ENCODE data around the gene CABLES2.
A peak's percentile ranks its signal among the peaks of the same experiment; 100 is the strongest.

CABLES2 gene

DNA sequence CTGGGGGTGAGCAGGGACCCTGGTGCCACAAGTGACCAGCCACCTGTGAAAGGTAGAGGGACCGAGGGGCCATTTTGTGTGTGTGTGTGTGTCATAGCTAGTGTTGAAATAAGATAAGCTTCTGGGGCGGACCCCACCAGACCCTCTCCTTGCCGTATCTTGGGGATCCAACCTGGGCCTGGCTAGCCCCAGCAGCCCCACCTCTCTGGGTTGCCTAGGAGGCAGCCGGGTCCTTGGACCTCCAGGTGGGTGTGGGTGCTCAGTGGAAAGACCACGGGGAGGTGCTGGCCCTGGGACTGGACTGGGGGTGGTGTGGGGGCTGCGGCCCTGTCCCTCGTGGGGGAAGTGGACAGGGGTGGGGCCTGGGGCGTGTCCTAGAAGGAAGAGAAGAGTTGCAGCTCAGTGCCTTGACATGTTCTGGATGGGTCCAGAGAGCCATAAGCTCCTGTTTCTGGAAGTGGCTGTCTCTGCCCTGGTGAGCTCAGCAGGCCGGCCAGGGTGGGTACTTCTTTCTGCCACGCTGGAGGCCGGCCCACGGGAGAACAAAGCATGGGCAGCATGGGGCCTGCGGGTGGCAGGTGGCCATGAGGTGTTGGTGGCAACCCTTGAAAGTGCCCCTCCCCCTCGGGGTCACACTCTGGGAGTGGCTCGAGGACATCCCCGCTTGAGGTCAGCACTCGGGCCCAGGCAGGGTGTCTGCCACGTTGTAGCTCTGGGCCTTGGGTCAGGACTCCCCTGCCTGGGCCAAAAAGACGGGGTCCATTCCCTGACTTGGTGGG is 11.8 kb upstream of the CABLES2 start:
- no peak for DNase-seq (ENCODE audit: low spot score)

DNA sequence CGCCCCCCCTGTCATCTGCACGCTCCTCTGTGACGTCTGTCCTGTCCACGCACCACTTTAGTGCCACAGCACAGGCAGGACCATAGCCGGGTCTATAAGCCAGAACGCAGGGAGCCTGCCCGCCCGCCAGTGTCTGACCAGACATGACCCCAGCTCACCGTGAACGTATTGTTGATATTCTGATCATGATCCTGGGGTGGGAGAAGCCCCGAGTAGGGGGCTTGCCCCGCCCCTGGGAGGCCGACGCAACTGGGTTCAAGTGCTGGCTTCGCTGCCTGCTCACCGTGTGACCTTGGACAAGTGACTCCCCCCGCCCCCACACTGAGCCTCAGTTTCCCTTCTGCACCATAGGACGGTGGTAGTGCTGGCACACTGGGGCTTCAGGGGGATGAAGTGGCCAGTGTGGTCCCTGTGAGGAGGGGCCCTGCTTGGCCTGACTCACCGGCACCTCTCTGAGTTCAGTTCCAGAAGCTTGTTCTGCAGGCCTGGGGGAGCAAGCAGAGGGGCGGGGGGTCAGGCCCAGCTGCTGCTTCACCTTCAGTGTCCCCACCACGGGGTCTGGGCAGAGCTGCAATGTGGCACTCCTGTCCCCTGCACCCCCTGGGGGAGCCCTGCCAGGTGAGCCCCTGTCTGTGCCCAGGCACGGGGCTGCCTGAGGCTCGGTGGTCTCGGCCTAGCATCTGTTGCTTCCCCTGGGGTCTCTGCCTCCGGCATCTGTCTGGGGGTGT is 11.1 kb upstream of the CABLES2 start:
- DNase-seq (ENCODE audit: low spot score), result no peak

- DNase-seq (ENCODE audit: low spot score), result no peak
Measured at GRCh38 chr20:62416651-62417637, 9.9 kb upstream of the CABLES2 start.

DNA sequence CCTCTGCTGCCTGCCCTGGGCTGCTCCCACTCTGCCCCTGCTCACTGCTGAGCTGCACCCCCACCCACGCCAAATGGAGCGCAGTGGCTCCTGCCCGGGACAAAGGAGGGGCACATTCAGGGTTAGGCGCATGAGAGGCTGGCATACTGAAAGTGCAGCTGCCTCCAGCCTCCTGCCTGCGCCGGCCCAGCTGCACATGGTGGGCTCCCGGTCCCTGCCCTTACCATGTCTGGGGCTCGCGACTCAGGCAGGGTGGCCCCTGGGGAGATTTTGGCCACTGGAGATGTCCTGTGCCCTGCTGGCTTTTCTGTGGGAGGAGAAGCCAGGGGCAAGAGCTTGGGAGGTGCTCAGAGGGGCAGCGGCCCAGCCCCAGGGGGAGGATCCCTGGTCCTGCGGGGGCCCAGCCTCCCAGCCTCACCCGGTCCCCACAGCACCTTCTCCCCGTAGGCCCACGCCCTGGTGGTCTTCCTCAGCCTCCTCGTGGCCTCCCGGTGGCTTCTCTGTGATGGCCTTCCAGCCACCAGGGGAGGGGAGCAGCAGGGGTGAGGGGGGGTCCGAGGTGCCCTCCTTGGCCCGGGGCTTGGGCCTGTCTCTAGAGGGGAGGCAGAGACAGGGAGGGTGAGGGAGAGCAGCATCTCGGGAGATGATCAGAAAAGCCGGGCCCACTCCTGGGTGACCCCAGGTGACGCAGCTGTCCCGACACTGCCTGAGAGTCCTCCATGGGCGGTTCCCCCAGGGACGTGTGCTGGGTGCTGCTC is 8.4 kb upstream of the CABLES2 start:
- DNase-seq (ENCODE audit: low spot score), result no peak

DNA sequence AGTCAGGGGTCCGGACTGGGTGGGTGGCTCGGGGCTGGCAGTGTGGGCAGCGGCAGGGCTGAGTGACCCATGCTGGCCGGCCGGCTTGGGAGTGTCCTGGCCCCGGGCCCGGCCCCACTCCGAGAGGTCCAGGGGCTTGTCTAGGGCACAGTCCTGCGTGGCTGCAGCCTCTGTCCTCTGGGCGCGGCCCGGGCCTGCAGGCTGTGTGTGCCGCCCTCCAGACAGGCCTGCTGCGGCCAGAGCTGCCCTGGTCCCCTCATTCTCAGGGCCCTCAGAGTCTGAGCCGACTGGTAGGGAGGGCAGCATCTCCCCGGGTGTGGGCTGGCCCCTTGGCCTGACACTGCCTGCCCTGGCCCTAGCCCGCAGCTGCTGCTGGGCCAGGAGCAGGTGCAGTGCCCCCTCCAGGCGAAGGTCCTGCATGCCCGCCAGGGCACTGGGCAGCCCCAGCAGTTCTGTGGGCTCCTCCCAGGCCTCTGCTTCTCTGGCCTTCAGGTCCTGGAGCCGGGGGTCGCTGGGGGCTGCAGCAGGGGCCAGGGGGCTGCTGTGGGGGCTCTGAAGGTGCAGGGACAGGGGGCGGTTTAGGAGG is 6.9 kb upstream of the CABLES2 start:
- DNase-seq (ENCODE audit: low spot score), result no peak

DNA sequence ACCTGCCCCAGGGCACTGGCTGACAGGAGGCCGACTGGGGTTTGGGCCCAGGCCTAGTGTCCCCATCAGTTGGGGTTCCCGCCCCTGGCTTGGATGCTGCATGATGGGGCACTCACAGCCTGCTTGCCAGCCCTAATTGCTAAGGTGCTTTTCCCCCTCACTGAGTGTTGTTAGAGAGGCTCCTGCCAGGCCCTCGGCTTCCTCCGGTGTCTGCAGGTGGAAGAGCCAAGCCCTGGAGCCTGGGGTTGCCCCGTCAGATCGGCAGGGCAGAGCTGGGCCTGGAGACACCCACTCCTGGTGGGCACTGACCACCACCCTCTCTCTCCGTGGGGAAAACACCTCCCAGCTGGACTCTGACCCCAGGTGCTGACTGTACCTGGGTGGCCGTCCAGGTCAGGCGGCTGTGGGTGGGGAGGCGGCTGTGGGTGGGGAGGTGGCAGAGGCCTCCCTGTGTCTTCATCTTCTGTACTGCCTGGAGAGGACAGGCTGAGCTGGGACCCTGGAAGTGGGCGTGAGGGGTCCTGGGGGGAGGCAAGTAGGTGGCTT is 6.0 kb upstream of the CABLES2 start:
- DNase-seq (ENCODE audit: low spot score), result no peak

GRCh38 chr20:62412194-62413024 is 5.3 kb upstream of the CABLES2 start:
- no peak for DNase-seq (ENCODE audit: low spot score)

GRCh38 chr20:62411479-62412193 is 4.6 kb upstream of the CABLES2 start:
- DNase-seq (ENCODE audit: low spot score), result no peak

GRCh38 chr20:62410746-62411478 is 3.8 kb upstream of the CABLES2 start:
- no peak for DNase-seq (ENCODE audit: low spot score)

DNA sequence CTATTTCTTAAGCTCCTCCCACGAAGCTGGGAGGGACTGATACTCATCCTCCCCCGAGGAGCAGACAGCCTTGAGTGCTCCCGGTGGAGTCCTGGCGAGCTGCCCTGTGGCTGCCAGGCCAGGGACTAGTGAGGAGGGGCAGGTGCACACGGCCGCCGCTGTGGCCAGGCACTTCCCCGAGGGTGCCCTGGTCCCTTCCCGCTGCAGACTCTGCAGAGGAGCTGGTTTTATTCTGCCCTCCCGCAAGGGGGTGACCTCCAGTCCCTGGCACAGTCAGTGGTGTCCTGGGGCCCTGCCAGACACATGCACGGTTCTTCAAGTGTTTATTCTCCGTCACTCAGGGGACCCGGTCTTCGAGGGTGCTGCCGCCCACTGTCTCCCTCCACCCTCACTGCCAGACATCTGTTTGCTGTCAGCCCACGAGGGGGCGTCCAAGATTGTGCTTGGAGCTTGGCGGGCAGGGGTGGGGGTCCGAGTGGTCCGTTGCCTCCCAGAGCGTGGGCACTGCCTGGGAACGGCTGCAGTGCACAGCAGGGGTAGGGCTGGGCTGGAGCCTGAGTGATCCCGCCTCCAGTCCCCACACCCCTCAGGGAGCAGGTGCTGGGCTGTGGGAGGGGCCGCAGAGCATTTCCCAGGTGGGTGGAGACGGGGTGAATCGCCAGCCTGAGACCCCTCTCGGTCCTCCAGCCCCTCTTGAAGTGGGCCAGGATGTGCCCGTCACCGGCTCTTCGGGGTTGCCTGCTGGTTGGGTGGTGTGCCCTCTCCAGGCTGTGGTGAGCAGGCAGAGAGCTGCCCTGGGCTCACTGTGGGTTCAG is 3.1 kb upstream of the CABLES2 start:
- peak; percentile 50 for DNase-seq (ENCODE audit: low spot score)

GRCh38 chr20:62409086-62409853 is 2.2 kb upstream of the CABLES2 start:
- no peak for DNase-seq (ENCODE audit: low spot score)

- DNase-seq (ENCODE audit: low spot score), result no peak
Measured at GRCh38 chr20:62408640-62409039, 1.6 kb upstream of the CABLES2 start.

DNA sequence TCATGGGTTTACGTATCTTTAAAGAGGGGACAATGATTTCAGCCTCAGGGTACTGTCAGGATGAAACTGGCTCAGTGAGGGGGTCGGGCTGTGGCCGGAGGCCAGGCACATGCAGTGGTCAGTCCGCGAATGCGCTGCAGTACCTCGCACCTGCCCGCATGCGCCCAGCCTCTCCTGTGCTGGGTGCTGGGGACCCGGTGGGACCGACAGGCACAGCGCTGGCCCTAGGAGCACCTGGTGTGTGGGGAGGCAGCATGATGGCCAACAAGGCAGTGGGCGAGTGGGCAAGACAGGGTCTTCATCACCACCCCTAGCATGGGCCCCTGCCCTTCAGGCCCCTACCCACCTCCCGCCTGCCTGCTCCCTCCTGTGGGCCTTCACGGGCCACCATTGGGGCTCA is 970 bp upstream of the CABLES2 start:
- DNase-seq (ENCODE audit: low spot score), result no peak

GRCh38 chr20:62406635-62407176 is 379 bp downstream of the CABLES2 start:
- DNase-seq (ENCODE audit: low spot score), result no peak

DNA sequence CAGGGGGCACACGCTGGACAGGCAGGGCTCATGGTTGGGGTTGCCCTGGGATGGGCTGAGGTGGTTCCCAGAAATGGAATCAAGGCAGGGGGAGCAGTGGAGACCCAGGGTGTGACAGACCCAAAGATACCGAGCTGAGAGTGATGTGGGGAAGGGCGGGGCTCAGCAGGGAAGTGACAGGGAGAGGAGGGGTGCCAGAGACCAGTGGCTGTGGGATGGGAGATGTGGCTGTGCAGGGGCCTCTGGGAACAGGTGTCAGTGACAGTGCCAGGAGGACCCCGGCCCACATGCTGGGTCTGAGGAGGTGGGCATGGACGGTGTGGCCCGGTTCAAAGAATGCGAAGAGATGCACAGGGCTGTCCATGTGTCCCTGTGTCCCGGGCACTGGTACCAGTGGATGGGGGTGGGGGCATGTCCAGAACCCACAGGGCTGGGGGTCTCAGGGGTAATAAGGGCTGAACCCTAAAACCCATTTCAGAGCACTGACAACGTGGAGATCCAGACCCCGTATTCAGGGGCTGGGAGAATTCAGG is 1.0 kb downstream of the CABLES2 start:
- DNase-seq (ENCODE audit: low spot score), result no peak

Measured in RKO (cell line).